HepG2 (cell line): ENCODE measurements around the gene SCRT2. TPM values are rescaled to one million over a fixed set of nuclear protein-coding genes. Genes with fewer than 3 reads are reported as not detected.

Experiments
- AKAP8 ChIP-seq: sonication (generic); formaldehyde crosslinking; IDR thresholded peaks from 2 replicates; pipeline ENCODE4 v1.5.1; 2020; ENCODE audit warnings: mild to moderate bottlenecking, missing genetic modification reagents
- CCAR2 ChIP-seq: fragments of 200-400 bp; formaldehyde crosslinking; optimal IDR thresholded peaks from 2 replicates; pipeline ENCODE3; 2018; ENCODE audit warnings: low read depth, mild to moderate bottlenecking, low read length, moderate library complexity
- FOXA3 ChIP-seq: IDR thresholded peaks from 2 replicates; pipeline ENCODE4 v1.6.1; 2016; ENCODE audit warnings: missing genetic modification reagents, missing compliant biosample characterization
- GATAD2A ChIP-seq: IDR thresholded peaks from 2 replicates; pipeline ENCODE4 v1.6.1; 2016
- JARID2 ChIP-seq: sonication (generic); formaldehyde crosslinking; IDR thresholded peaks from 2 replicates; pipeline ENCODE4 v1.8.1; 2023; ENCODE audit warnings: missing genetic modification reagents, inconsistent platforms; ENCODE audit not compliant: insufficient replicate concordance
- KAT2B ChIP-seq: fragments of 150-350 bp; IDR thresholded peaks from 2 replicates; pipeline ENCODE4 v1.6.1; 2014; ENCODE audit warnings: low read depth, low read length, borderline replicate concordance
- MLLT10 ChIP-seq: sonication (generic); formaldehyde crosslinking; IDR thresholded peaks from 2 replicates; pipeline ENCODE4 v1.4.0; 2020; ENCODE audit warnings: missing genetic modification reagents
- POLR2G ChIP-seq: fragments of 200-400 bp; formaldehyde crosslinking; IDR thresholded peaks from 2 replicates; pipeline ENCODE4 v1.6.1; 2018; ENCODE audit warnings: mild to moderate bottlenecking, low read depth, low read length, moderate library complexity
- XRCC5 ChIP-seq: fragments of 200-400 bp; formaldehyde crosslinking; optimal IDR thresholded peaks from 2 replicates; pipeline ENCODE3; 2017; ENCODE audit warnings: mild to moderate bottlenecking, low read length
- ZNF121 ChIP-seq: sonication (generic); formaldehyde crosslinking; IDR thresholded peaks from 2 replicates; pipeline ENCODE4 v1.5.0; 2020; ENCODE audit warnings: mild to moderate bottlenecking, missing genetic modification reagents
- ZNF263 ChIP-seq: sonication (generic); formaldehyde crosslinking; IDR thresholded peaks from 2 replicates; pipeline ENCODE4 v1.4.0; 2020; ENCODE audit warnings: missing genetic modification reagents
- ZNF451 ChIP-seq: sonication (generic); formaldehyde crosslinking; IDR thresholded peaks from 2 replicates; pipeline ENCODE4 v1.5.0; 2020; ENCODE audit warnings: mild to moderate bottlenecking, missing genetic modification reagents
- polyA plus RNA-seq, 8 experiments: library from polyadenylated mRNA; depleted of rRNA in 3 of 8; stranded (reverse) in 7 of 8; unstranded in 1 of 8; fragments of >200 nt; fragmentation: Illumina TruSeq in 4 of 8; extraction: Trizol in 4 of 8; gene quantifications; 2 replicates each; pipeline versions ENCODE4 v1.2.1 to v1.2.3, GENCODE V29; 2011 to 2016; ENCODE audit warnings: low read depth in 4 of 8, missing spikeins in 1 of 8, mixed read lengths in 1 of 8; ENCODE audit not compliant: insufficient read depth in 1 of 8
- total RNA-seq, 5 experiments: library from RNA; depleted of rRNA; stranded (reverse); fragments of >200 nt; fragmentation: Illumina TruSeq; extraction: Trizol; gene quantifications; 2 replicates each; pipeline ENCODE4 v1.2.3, GENCODE V29; 2016; ENCODE audit warnings: low read depth in 1 of 5
- TF ChIP-seq, protein P1 (sequence below): sonication (generic); formaldehyde crosslinking; IDR thresholded peaks from 2 replicates; pipeline ENCODE4 v1.5.0; 2020; ENCODE audit warnings: mild to moderate bottlenecking, missing genetic modification reagents
- TF ChIP-seq, protein P2 (sequence below): IDR thresholded peaks from 2 replicates; pipeline ENCODE4 v1.6.1; 2016
- TF ChIP-seq, protein P3 (sequence below): IDR thresholded peaks from 2 replicates; pipeline ENCODE4 v1.6.1; 2016
- TF ChIP-seq, protein P4 (sequence below): sonication (generic); formaldehyde crosslinking; IDR thresholded peaks from 2 replicates; pipeline ENCODE4 v1.4.0; 2020; ENCODE audit warnings: missing genetic modification reagents, mild to moderate bottlenecking, borderline replicate concordance

SCRT2 gene
- total and polyA plus RNA-seq, 2 of the 13 experiments (the other 11 are each of a cell fraction or from before 2014, with no cell fraction given): not detected

DNA sequence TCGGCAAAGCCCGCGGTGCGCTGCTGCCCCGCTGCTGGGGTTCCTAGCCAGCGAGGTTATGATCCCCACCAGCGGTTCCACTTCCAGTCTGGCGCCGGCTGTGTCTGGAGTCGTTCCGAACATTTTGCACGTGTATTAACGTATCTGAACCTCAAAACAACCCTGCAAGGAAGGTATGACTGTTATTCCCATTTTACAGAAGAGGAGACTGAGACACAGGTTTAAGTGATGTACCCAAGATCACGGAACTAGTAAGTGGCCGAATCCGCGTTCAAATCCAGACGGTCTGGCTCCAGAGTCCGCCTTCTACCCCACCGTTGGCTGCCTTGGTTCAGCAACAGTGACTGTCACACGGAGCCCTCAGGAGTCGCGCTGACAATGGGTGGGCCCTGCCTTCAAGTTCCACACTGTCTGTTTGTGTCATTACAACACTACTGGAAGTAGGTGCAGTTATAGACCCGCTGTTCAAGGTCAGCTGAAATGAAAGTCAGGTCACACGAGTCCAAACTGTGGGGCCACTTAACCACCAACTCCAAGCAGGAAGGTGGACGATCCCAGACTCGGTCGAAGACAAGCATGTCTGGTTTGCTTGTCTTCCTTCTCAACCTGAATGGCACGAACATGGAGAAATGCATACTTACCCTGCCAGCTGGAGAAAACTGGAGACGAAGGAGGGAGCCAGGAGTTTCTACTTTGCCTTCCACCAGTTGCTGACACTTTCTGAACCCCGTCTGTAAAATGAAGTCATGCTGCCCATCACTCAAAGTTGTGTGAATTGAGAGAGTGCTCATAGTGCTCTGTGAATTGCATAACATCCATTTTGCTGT lies 21.8 kb downstream of the SCRT2 start (continued):
- TF ChIP-seq CCAR2 (no peak), ZNF263 (CRISPR knock-in tag) (peak; percentile 28; the same call in 1 of the 2 replicates), AKAP8 (CRISPR knock-in tag) (peak; percentile 62; the same call in 1 of the 2 replicates), KAT2B (no peak), ZNF451 (CRISPR knock-in tag) (no peak), JARID2 (CRISPR knock-in tag) (no peak), POLR2G (peak; percentile 63; the same call in 1 of the 2 replicates), GATAD2A (CRISPR knock-in tag) (peak; percentile 75), MLLT10 (no peak), XRCC5 (peak; percentile 62), FOXA3 (CRISPR knock-in tag) (0 out of 2 replicates have a peak, but pooled peaks have one; percentile 33), ZNF121 (CRISPR knock-in tag) (peak; percentile 55; the same call in 1 of the 2 replicates)
- TF ChIP-seq, protein P1, sequence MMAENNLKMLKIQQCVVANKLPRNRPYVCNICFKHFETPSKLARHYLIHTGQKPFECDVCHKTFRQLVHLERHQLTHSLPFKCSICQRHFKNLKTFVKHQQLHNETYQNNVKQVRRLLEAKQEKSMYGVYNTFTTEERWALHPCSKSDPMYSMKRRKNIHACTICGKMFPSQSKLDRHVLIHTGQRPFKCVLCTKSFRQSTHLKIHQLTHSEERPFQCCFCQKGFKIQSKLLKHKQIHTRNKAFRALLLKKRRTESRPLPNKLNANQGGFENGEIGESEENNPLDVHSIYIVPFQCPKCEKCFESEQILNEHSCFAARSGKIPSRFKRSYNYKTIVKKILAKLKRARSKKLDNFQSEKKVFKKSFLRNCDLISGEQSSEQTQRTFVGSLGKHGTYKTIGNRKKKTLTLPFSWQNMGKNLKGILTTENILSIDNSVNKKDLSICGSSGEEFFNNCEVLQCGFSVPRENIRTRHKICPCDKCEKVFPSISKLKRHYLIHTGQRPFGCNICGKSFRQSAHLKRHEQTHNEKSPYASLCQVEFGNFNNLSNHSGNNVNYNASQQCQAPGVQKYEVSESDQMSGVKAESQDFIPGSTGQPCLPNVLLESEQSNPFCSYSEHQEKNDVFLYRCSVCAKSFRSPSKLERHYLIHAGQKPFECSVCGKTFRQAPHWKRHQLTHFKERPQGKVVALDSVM (CRISPR knock-in tag): no peak
- TF ChIP-seq, protein P2, sequence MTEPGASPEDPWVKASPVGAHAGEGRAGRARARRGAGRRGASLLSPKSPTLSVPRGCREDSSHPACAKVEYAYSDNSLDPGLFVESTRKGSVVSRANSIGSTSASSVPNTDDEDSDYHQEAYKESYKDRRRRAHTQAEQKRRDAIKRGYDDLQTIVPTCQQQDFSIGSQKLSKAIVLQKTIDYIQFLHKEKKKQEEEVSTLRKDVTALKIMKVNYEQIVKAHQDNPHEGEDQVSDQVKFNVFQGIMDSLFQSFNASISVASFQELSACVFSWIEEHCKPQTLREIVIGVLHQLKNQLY (CRISPR knock-in tag): no peak
- TF ChIP-seq, protein P3, sequence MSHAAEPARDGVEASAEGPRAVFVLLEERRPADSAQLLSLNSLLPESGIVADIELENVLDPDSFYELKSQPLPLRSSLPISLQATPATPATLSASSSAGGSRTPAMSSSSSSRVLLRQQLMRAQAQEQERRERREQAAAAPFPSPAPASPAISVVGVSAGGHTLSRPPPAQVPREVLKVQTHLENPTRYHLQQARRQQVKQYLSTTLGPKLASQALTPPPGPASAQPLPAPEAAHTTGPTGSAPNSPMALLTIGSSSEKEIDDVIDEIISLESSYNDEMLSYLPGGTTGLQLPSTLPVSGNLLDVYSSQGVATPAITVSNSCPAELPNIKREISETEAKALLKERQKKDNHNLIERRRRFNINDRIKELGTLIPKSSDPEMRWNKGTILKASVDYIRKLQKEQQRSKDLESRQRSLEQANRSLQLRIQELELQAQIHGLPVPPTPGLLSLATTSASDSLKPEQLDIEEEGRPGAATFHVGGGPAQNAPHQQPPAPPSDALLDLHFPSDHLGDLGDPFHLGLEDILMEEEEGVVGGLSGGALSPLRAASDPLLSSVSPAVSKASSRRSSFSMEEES (CRISPR knock-in tag): no peak
- TF ChIP-seq, protein P4, sequence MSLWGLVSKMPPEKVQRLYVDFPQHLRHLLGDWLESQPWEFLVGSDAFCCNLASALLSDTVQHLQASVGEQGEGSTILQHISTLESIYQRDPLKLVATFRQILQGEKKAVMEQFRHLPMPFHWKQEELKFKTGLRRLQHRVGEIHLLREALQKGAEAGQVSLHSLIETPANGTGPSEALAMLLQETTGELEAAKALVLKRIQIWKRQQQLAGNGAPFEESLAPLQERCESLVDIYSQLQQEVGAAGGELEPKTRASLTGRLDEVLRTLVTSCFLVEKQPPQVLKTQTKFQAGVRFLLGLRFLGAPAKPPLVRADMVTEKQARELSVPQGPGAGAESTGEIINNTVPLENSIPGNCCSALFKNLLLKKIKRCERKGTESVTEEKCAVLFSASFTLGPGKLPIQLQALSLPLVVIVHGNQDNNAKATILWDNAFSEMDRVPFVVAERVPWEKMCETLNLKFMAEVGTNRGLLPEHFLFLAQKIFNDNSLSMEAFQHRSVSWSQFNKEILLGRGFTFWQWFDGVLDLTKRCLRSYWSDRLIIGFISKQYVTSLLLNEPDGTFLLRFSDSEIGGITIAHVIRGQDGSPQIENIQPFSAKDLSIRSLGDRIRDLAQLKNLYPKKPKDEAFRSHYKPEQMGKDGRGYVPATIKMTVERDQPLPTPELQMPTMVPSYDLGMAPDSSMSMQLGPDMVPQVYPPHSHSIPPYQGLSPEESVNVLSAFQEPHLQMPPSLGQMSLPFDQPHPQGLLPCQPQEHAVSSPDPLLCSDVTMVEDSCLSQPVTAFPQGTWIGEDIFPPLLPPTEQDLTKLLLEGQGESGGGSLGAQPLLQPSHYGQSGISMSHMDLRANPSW (CRISPR knock-in tag): no peak
